ENCODE results near the gene AGAP1.

The AGAP1 gene

DNA sequence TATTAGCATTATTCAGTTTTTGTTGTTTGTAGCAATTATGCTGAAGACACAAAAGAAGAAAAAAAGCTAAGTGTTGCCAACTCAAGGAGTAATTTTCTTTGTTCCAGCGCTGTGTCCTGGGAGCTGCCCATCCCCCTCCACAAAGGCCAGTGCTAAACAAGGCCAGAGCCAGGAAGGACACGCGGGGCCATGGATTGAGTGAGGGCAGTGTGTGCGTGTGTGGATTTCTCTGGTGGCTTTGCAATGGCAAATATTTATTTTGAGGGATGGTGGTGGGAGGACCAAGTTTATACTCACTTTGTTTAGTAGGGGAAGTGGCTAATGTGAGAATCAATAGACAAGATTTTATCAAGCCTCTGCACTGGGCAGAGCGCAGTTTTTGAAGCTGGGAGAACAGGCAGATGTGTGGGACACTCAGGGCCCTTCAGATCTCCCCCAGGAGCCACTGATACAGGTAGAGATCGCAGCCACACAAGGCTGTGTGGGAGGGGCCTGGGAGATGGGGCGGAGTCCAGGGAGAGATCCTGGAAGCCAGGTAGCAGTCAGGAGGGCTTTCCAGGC is 11.4 kb downstream of the AGAP1 start:
- no peak for DNase-seq (ENCODE audit: low spot score in 2 of 2)
- ATAC-seq (replicated peaks; ENCODE audit: extremely low read depth, poor library complexity, severe bottlenecking): no peak
- peaks cover 23% of the 10 kb centered on the region for H3K4me1 Mint-ChIP-seq
- H3K27me3 Mint-ChIP-seq: peaks cover 11% of the 10 kb centered on the region
- H3K36me3 Mint-ChIP-seq (ENCODE audit: insufficient read depth): peaks cover 4% of the 10 kb centered on the region
- H3K27ac Mint-ChIP-seq (ENCODE audit: low read depth): no peak overlapping the region
- H3K4me3 Mint-ChIP-seq: no peak overlapping the region
- no peaks in the 10 kb centered on the region for H3K9me3 Mint-ChIP-seq

DNA sequence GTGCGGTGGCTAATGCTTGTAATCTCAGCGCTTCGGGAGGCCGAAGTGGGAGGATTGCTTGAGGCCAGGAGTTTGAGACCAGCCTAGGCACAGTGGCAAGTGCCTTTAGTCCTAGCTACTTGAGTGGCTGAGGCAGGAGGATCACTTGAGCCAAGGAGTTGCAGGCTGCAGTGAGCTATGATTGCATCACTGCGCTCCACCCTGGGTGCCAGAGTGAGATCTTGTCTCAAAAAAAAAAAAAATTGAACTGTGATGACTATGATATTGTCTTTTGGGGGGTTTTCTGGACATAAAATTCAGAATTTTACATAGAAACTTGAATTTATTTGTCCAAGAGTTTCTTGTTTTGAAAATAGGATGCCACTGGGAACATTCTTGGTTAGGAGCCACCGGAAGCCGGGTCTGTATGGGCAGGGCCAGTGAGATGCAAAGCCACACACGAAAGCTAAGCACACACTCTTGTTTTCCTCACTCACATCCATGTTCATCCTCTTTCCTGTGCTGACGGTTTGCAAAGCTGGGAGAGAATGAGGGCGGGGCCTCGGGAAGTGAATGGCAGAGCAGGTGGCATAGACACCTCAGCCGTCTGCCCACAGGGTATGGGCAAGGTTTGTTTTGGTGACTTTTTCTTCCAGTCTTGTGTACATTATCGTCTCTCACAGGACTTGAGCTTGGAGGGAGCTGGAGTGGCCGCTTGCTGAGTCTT is 12.6 kb downstream of the AGAP1 start:
- Mint-ChIP-seq H3K27me3 (peaks cover 11% of the 10 kb centered on the region), H3K4me1 (peaks cover 18% of the 10 kb centered on the region), H3K9me3 (no peaks in the 10 kb centered on the region), H3K27ac (ENCODE audit: low read depth) (no peak overlapping the region), H3K36me3 (ENCODE audit: insufficient read depth) (peaks cover 4% of the 10 kb centered on the region), H3K4me3 (no peak overlapping the region)
- DNase-seq (ENCODE audit: low spot score in 2 of 2): no peak
- no peak for ATAC-seq (replicated peaks; ENCODE audit: extremely low read depth, poor library complexity, severe bottlenecking)

DNA sequence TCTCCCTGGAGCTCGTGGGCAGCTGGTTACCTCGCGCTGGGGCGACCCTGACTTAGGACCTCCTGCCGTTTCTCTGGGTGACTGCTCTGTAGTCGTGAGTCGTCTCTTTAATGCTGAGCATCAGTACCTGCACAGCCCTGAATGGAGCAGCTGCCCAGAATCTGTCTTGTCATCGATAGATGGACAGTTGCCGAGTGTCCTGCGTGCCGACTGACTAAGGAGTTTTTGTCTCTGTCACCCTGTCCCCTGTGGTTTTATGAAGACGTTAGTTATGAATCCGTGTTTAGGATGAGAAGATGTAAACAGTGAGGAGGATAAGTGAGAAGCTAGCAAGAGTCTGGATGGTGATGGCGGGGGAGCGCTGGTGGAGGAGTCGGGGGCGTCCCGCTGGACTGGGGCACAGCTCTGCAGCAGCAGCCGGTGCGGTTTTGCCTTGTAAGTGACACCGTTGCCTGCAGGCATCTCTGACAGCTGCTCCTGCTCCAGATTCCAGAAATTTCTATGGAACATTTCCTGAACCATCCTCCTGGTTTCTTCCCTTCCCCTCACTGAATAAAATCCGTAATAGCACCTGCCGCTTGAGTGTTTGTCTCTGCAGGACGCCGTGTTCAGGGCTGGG is 13.3 kb downstream of the AGAP1 start:
- H3K4me3 Mint-ChIP-seq: no peak overlapping the region
- peaks cover 4% of the 10 kb centered on the region for H3K36me3 Mint-ChIP-seq (ENCODE audit: insufficient read depth)
- peaks cover 11% of the 10 kb centered on the region for H3K27me3 Mint-ChIP-seq
- H3K27ac Mint-ChIP-seq (ENCODE audit: low read depth): no peak overlapping the region
- ATAC-seq (replicated peaks; ENCODE audit: extremely low read depth, poor library complexity, severe bottlenecking): no peak
- H3K4me1 Mint-ChIP-seq: peaks cover 11% of the 10 kb centered on the region
- no peak for DNase-seq (ENCODE audit: low spot score in 2 of 2)
- no peaks in the 10 kb centered on the region for H3K9me3 Mint-ChIP-seq

DNA sequence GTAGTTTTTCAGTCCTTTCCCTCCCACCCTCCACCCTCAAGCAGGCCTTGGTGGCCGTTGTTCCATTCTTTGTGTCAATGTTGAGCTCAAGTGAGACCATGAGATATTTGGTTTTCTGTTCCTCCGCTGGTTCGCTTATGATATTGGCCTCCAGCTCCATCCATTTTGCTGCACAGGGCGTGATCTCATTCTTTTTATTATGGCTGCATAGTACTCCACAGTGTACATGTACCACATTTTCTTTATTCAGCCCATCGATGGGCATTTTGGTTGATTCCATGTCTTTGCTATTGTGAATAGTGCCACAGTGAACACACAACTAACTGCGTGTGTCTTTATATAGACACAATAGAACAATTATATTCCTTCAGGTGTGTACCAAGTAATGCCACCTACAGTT is 14.1 kb downstream of the AGAP1 start:
- no peaks in the 10 kb centered on the region for H3K9me3 Mint-ChIP-seq
- no peak for ATAC-seq (replicated peaks; ENCODE audit: extremely low read depth, poor library complexity, severe bottlenecking)
- no peak overlapping the region for H3K27ac Mint-ChIP-seq (ENCODE audit: low read depth)
- no peak for DNase-seq (ENCODE audit: low spot score in 2 of 2)
- no peak overlapping the region for H3K4me3 Mint-ChIP-seq
- peaks cover 11% of the 10 kb centered on the region for H3K27me3 Mint-ChIP-seq
- H3K36me3 Mint-ChIP-seq (ENCODE audit: insufficient read depth): peaks cover 4% of the 10 kb centered on the region
- peaks cover 8% of the 10 kb centered on the region for H3K4me1 Mint-ChIP-seq

DNA sequence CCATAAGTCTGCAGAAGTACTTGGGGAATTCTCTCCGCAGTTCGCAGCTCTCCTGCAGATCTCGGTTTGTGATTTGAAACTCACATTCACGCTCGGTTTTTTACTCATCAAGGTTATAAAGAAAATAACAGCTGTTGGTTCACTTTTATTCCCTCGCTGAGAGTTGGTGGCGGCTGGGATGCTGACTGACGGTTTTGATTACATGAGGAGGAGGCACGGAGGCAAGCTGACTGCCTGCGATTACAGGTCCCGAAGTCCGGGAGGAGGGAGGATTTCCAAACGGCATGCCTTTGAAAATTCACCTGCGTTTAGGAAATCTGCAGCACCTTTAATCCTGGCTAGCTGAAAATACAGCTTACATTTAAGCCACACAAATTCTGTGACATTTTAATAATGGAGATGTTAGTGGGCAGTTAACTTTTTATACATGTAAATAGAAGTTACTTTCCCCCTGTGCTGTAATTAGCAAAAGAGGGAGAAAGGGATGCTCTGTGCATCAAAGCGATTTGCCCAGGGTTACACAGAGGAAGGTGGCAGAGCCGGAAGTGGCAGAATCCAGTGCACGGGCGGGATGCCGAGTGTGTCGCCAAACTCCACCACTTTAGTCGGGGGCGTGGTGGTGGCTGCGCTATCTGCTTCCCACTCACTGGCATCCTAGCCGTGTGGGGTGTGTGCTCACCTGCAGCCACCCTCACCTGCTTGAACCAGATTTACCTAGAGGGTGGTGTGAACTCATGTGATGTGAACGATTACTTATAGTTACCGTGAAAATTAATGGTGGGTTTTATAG is 14.7 kb downstream of the AGAP1 start:
- Mint-ChIP-seq H3K27ac (ENCODE audit: low read depth) (no peak overlapping the region), H3K9me3 (no peaks in the 10 kb centered on the region), H3K27me3 (peaks cover 11% of the 10 kb centered on the region), H3K4me1 (peaks cover 8% of the 10 kb centered on the region), H3K36me3 (ENCODE audit: insufficient read depth) (peaks cover 4% of the 10 kb centered on the region), H3K4me3 (no peak overlapping the region)
- ATAC-seq (replicated peaks; ENCODE audit: extremely low read depth, poor library complexity, severe bottlenecking) (no peak), DNase-seq (ENCODE audit: low spot score in 2 of 2) (no peak)

DNA sequence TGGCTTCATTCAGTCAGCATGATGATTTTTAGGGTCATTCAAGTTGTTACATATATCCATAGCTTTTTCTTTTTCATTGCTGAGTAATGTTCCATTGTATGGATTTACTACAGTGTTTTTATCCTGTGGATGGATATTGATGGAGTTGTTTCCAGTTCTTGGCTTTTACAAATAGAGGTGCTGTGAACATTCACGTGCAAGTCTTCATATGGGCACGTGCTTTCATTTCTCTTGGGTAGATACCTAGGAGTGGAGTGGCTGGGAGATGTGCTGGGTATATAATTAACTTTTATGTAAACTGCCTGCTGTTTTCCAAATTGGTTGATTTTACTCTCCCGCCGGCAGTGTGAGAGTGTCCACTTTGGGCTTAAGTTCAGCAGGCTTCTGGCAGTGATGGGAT is 16.5 kb downstream of the AGAP1 start:
- Mint-ChIP-seq H3K27ac (ENCODE audit: low read depth) (no peak overlapping the region), H3K9me3 (no peaks in the 10 kb centered on the region), H3K4me1 (peaks cover 3% of the 10 kb centered on the region), H3K4me3 (no peak overlapping the region), H3K27me3 (peaks cover 4% of the 10 kb centered on the region), H3K36me3 (ENCODE audit: insufficient read depth) (peaks cover 4% of the 10 kb centered on the region)
- ATAC-seq (replicated peaks; ENCODE audit: extremely low read depth, poor library complexity, severe bottlenecking) (no peak), DNase-seq (ENCODE audit: low spot score in 2 of 2) (no peak)

DNA sequence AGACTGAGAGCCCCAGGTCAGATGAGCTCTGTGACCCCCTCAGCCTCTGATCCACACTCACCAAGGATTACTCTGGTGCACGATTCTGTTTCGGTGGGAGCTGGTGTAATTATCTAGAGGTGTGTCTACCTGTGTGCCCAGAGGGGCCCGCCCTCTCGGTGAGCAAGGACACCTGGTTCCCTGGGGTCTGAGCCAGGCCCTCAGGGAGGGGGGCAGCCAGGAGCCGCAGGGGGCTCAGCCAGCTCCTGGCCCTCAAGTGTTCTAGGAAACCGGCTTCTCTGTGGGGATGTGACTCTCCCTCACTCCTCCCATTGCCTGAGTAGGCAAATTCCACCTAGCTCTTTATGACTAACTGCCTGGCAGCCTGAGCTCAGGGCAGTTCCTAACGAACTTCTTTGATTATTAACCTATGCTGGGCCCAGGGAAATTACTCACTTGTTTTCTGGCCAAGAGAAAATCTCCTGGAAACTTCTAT is 17.4 kb downstream of the AGAP1 start:
- H3K4me3 Mint-ChIP-seq: no peak overlapping the region
- H3K36me3 Mint-ChIP-seq (ENCODE audit: insufficient read depth): peaks cover 4% of the 10 kb centered on the region
- H3K9me3 Mint-ChIP-seq: no peaks in the 10 kb centered on the region

DNA sequence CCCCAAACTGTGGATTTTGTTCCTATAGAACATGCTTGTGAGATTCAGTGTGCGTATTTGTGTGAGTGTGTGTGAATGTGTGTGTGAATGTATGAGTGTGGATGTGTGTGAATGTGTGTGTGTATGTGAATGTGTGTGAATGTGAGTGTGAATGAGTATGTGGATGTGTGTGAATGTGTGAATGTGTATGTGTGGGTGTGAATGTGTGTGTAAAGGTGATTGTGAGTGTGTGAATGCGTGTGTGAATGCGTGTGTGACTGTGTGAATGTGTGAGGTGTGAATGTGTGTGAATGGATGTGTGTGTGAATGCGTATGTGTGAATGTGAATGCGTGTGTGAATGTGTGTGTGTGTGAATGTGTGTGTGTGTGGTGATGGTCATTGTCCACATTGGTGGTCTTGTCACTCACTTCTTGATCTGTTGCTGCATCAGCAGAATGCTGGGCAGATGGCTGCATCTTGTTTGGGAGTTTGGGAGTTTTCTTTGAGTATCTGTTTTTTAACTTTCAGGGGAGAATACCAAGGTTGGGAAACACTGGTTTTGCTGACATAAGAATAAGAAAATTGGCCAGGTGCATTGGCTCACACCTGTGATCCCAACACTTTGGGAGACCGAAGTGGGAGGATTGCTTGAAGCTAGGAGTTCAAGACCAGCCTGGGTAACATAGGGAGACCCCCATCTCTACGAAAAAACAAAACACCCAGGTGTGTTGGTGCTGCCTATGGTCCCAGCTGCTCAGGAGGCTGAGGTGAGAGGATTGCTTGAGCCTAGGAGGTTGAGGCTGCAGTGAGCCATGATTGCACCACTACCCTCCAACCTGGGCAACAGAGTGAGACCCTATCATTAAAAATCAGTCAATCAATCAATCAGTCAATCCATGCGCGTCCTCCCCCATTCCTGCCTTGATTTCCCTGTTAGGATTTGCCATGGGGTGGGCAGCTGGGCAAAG is 18.2 kb downstream of the AGAP1 start:
- H3K27ac Mint-ChIP-seq (ENCODE audit: low read depth): no peak overlapping the region
- H3K36me3 Mint-ChIP-seq (ENCODE audit: insufficient read depth): peaks cover 1% of the 10 kb centered on the region
- H3K4me3 Mint-ChIP-seq: no peak overlapping the region
- H3K27me3 Mint-ChIP-seq: no peaks in the 10 kb centered on the region
- no peaks in the 10 kb centered on the region for H3K9me3 Mint-ChIP-seq
- no peaks in the 10 kb centered on the region for H3K4me1 Mint-ChIP-seq
- DNase-seq (ENCODE audit: low spot score in 2 of 2) (no peak), ATAC-seq (replicated peaks; ENCODE audit: extremely low read depth, poor library complexity, severe bottlenecking) (no peak)

More for the DNA sequence above, 17.4 kb downstream of the AGAP1 start:
- ATAC-seq (replicated peaks; ENCODE audit: extremely low read depth, poor library complexity, severe bottlenecking) (no peak), DNase-seq (ENCODE audit: low spot score in 2 of 2) (no peak)
- no peak overlapping the region for H3K27ac Mint-ChIP-seq (ENCODE audit: low read depth)
- no peaks in the 10 kb centered on the region for H3K4me1 Mint-ChIP-seq
- no peaks in the 10 kb centered on the region for H3K27me3 Mint-ChIP-seq

DNA sequence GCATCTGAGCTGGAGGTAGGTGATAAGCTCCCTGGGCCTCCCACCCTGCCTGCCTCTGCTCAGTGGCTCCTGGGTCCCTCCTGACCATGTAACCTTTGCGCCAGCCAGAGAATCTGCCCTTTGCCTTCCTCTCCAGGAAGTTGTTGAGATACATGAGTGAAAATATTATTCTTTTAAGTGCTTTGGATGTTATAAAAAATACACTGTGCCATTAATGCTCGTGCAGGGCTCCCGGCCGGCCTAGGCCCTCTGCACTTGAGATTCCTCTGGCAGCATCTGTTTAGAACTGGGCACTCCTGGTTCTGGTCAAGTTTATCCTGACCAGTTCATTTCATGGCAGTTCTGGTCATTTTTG is 18.8 kb downstream of the AGAP1 start:
- no peaks in the 10 kb centered on the region for H3K9me3 Mint-ChIP-seq
- no peak for ATAC-seq (replicated peaks; ENCODE audit: extremely low read depth, poor library complexity, severe bottlenecking)
- no peaks in the 10 kb centered on the region for H3K27me3 Mint-ChIP-seq
- H3K4me1 Mint-ChIP-seq: no peaks in the 10 kb centered on the region
- no peaks in the 10 kb centered on the region for H3K36me3 Mint-ChIP-seq (ENCODE audit: insufficient read depth)
- H3K27ac Mint-ChIP-seq (ENCODE audit: low read depth): no peak overlapping the region
- no peak for DNase-seq (ENCODE audit: low spot score in 2 of 2)
- H3K4me3 Mint-ChIP-seq: no peak overlapping the region

DNA sequence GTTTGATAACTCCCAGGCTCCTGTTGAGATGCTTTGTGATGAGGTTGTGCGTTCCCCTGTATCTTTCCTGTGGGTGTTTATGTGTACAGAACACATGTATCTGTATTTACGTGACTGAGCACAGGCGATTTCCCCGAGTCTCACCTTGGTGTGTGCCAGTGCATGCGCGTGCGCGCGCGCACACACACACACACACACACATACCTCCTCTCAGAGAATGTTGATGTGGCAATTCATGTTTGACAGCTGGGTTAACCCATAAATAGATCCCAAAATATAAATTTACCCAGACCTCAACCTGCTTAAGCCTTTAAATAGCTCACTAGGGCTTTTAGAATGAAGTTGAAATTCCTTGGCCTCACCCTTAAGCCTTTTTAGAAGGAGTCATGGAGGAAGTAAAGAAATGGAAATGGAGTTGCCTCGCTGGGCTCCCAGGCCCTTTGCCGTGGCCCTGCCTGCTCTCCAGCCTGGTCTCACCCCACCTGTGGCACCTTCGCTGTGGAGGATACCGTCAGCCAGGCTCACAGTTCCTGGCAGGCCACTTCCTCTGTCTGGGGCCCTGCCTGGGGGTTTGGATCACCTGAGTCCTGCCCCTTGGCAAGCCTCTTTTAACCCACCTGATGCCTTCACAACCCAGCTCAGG is 20.3 kb downstream of the AGAP1 start:
- Mint-ChIP-seq H3K9me3 (no peaks in the 10 kb centered on the region), H3K4me1 (no peaks in the 10 kb centered on the region), H3K36me3 (ENCODE audit: insufficient read depth) (no peaks in the 10 kb centered on the region), H3K27me3 (no peaks in the 10 kb centered on the region), H3K4me3 (no peak overlapping the region), H3K27ac (ENCODE audit: low read depth) (no peak overlapping the region)
- no peak for DNase-seq (ENCODE audit: low spot score in 2 of 2)
- ATAC-seq (replicated peaks; ENCODE audit: extremely low read depth, poor library complexity, severe bottlenecking): no peak

DNA sequence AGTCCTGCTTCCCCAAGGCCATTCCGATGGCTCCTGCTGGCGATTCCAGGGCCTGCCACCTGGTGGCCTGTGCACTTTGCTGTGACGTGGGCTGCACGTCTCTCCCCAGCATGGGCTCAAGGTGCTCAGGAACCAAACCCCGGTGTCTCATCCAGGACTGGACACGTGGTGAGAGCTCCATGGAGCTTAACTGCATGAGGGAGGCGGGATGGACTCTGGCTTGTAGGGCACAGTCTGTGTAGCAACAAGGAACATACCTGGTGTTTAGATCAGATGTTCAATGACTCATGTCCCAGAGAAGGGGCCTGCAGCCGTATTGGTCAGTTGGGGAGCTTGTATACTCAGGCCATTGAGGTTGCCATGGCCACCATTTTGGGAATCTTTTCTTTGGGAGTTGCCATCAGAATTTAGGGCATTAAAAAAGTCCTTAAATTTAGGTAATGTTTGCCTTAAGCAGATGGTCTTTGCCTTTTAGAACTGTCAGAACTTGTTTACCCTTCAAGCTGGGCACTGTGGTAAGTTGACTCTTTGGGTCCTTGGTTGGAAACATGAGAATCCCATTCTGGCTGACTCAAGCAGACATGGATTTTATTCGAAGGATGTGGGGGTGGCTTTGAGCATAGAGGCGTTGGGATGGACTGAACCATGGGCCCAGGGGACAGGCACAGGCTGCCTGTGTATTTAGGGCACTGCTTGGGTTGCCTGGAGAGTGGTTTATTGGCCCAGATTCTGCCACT is 21.0 kb downstream of the AGAP1 start:
- H3K9me3 Mint-ChIP-seq: no peaks in the 10 kb centered on the region
- no peak for ATAC-seq (replicated peaks; ENCODE audit: extremely low read depth, poor library complexity, severe bottlenecking)
- no peak overlapping the region for H3K4me3 Mint-ChIP-seq
- no peaks in the 10 kb centered on the region for H3K36me3 Mint-ChIP-seq (ENCODE audit: insufficient read depth)
- no peak for DNase-seq (ENCODE audit: low spot score in 2 of 2)
- no peaks in the 10 kb centered on the region for H3K27me3 Mint-ChIP-seq
- H3K27ac Mint-ChIP-seq (ENCODE audit: low read depth): no peak overlapping the region
- H3K4me1 Mint-ChIP-seq: no peaks in the 10 kb centered on the region
